ENCODE results near the gene S100A14.
"Not testable (repeated sequence)": the region's sequence is repeated elsewhere in the genome, so short reads cannot be mapped to it uniquely, and the experiment has no call there.

S100A14 gene

DNA sequence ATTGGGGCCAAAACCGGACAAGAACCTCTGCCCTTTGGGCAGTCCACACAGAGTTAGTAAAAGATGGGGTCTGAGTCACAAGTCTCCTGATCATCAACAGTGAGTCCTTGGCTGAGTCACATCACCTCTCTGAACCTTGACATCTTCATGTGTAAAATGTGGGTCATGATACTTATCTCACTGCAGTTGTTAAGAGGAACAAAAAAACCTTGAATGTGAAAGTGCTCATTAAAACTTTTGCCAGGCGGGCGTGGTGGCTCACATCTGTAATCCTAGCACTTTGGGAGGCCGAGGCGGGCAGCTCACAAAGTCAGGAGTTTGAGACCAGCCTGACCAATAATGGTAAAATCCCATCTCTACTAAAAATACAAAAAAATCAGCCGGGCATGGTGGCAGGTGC is 18.9 kb downstream of the S100A14 start:
- POLR2A ChIA-PET: no interaction called here
- CTCF ChIA-PET: no interaction called here
- DNase-seq (ENCODE audit: extremely low spot score): no peak
- TF ChIP-seq HDGF (IDR thresholded peaks at IDR 0.05; ENCODE audit: borderline replicate concordance) (no peak), ARNT (IDR thresholded peaks at IDR 0.05) (no peak), CTBP1 (IDR thresholded peaks at IDR 0.05; ENCODE audit: borderline replicate concordance) (no peak)
- TF ChIP-seq, protein P1, sequence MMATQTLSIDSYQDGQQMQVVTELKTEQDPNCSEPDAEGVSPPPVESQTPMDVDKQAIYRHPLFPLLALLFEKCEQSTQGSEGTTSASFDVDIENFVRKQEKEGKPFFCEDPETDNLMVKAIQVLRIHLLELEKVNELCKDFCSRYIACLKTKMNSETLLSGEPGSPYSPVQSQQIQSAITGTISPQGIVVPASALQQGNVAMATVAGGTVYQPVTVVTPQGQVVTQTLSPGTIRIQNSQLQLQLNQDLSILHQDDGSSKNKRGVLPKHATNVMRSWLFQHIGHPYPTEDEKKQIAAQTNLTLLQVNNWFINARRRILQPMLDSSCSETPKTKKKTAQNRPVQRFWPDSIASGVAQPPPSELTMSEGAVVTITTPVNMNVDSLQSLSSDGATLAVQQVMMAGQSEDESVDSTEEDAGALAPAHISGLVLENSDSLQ (IDR thresholded peaks at IDR 0.05): no peak

DNA sequence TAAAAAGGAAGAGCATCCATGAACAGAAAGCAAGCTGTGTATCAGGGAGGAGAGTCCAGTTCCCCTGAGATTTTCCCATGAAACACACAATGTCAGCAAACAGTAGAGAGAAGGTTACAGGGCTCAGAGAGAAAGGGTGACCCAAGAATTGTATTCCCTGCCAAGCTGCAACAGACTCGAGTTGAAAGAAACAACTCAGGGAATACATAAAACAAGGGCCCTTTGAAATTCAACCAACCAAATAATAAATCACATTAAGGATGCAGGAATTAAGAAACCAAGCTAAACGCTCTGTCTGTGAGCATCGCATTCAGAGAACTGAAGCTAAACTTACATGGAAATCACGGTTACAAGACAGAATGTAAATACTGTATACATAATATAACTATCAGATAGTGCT is 23.4 kb downstream of the S100A14 start:
- POLR2A ChIA-PET: interaction anchor here (1.3 kb wide), 1 partner anchor 35 kb away, joined by 5 read pairs; the partner anchor contains the start of gene S100A13

DNA sequence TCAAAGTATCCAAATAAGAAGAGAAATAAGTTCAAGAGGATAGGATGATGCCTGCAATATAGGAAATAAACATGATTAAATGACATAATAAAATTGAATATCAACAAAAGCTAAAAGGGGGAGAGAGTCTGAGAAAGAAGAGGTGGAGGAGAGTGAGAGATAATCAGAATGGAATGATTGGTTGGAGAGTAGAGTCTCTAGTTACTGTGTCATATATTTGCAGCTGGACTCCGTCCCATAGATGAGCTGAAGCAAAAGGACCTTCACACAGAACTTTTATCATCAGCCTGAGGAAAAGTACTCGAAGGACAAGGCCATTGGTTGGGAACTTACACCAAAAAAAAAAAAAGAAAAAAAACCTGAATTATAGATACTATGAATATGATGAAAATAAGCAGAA is 27.6 kb downstream of the S100A14 start:
- ChIA-PET POLR2A (interaction anchor here (0.7 kb wide), 1 partner anchor 46 kb away, joined by 3 read pairs; the partner anchor contains the start of gene CHTOP), CTCF (interaction anchor here (0.7 kb wide), 1 partner anchor 28 kb away, joined by 3 read pairs; the partner anchor contains the start of gene S100A14)
- peak; percentile 3 for DNase-seq (ENCODE audit: extremely low spot score)
- TF ChIP-seq ELF4 (IDR thresholded peaks at IDR 0.05): no peak
- no peak for TF ChIP-seq ARNT (IDR thresholded peaks at IDR 0.05)
- TF ChIP-seq HDGF (IDR thresholded peaks at IDR 0.05; ENCODE audit: borderline replicate concordance): no peak
- no peak for TF ChIP-seq LEF1 (IDR thresholded peaks at IDR 0.05; ENCODE audit: borderline replicate concordance)
- TF ChIP-seq L3MBTL2 (conservative IDR thresholded peaks at IDR 0.05): no peak
- TF ChIP-seq NFRKB (IDR thresholded peaks at IDR 0.05): no peak
- TF ChIP-seq FOXM1 (IDR thresholded peaks at IDR 0.05; ENCODE audit: borderline replicate concordance): no peak
- no peak for TF ChIP-seq BHLHE40 (IDR thresholded peaks at IDR 0.05; ENCODE audit: borderline replicate concordance)
- TF ChIP-seq FOXA1 (IDR thresholded peaks at IDR 0.05): no peak
- TF ChIP-seq TARDBP (IDR thresholded peaks at IDR 0.05): no peak

More for the DNA sequence above, 23.4 kb downstream of the S100A14 start:
- TF ChIP-seq FOXK2 (IDR thresholded peaks at IDR 0.05): no peak
- TF ChIP-seq ZNF384 (IDR thresholded peaks at IDR 0.05): no peak
- TF ChIP-seq CTBP1 (IDR thresholded peaks at IDR 0.05; ENCODE audit: borderline replicate concordance): no peak
- TF ChIP-seq HDGF (IDR thresholded peaks at IDR 0.05; ENCODE audit: borderline replicate concordance): no peak
- TF ChIP-seq LEF1 (IDR thresholded peaks at IDR 0.05; ENCODE audit: borderline replicate concordance): no peak
- TF ChIP-seq, protein P1 (IDR thresholded peaks at IDR 0.05): no peak
- no peak for TF ChIP-seq TARDBP (IDR thresholded peaks at IDR 0.05)
- CTCF ChIA-PET: interaction anchor here (0.6 to 1.4 kb wide), 3 partner anchors 20 to 98 kb away, joined by 4 to 5 read pairs (median 5); partner anchors contain the start of gene S100A13
- peak; percentile 3 for DNase-seq (ENCODE audit: extremely low spot score)

DNA sequence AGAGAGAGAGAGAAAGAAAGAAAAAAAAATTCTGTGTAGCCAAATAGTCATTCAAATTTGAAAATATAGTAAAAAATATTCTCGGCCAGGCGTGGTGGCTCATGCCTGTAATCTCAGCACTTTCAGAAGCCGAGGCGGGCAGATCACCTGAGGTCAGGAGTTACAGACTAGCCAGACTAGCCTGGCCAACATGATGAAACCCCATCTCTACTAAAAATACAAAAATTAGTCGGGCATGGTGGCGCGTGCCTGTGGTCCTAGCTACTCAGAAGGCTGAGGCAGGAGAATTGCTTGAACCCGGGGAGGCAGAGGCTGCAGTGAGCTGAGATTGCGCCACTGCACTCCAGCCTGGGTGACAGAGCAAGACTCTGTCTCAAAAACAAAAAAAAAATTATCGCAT is 28.1 kb downstream of the S100A14 start:
- CTCF ChIA-PET: interaction anchor here (0.7 kb wide), 1 partner anchor 28 kb away, joined by 3 read pairs; the partner anchor contains the start of gene S100A14

DNA sequence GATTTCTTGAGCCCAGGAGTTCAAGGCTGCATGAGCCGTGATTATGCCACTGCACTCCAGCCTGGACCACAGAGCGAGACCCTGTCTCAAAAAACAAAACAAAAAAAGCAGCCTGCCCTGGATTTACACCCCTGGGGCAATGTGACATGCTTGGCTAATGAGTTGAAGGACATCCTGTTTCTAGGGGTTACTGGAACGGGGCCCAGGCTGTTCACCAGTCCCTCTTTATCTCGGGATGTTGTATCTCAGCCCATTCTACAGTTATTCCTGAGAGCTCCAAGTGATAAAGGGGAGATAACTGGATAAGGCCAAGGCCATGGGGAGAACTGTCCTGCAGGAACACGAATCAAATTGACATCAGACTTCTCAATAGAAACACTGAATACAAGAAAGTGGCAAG is 28.8 kb downstream of the S100A14 start:
- CTCF ChIA-PET: no interaction called here
- DNase-seq (ENCODE audit: extremely low spot score): peak; percentile 5
- POLR2A ChIA-PET: interaction anchor here (4.1 kb wide), 1 partner anchor 40 kb away, joined by 17 read pairs; the partner anchor contains the start of genes S100A1 and S100A13
- TF ChIP-seq FOXM1 (IDR thresholded peaks at IDR 0.05; ENCODE audit: borderline replicate concordance): no peak

More for the DNA sequence above, 28.1 kb downstream of the S100A14 start:
- POLR2A ChIA-PET; DNase-seq (ENCODE audit: extremely low spot score): not testable (repeated sequence)

DNA sequence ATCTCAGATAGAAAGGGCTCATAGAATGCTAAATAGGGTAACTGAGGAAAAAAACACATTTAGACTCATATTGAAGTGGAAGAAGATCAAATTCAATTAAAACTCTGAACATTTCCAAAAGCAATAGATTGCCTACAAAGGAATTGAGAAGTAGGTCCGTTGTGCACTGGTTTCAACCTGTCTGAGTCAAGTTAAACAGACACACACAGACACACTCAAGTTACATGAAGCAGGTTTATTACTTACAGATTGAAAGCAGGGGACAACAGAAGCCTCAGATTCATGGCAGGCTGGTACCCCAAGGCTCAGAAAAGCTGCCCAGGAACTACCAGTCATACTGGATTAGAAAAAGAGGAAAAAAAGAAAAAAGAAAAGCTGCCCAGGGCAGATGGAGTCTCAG is 29.8 kb downstream of the S100A14 start:
- CTCF ChIA-PET: interaction anchor here (0.5 to 2.2 kb wide), 2 partner anchors 42 to 68 kb away, joined by 4 to 9 read pairs; partner anchors contain the start of genes S100A1 and S100A13
- POLR2A ChIA-PET: interaction anchor here (1.2 to 4.1 kb wide), 3 partner anchors 41 to 48 kb away, joined by 4 to 17 read pairs (median 5); partner anchors contain the start of genes CHTOP, S100A1 and S100A13
- TF ChIP-seq ZNF384 (IDR thresholded peaks at IDR 0.05) (no peak), LEF1 (IDR thresholded peaks at IDR 0.05; ENCODE audit: borderline replicate concordance) (no peak), CTBP1 (IDR thresholded peaks at IDR 0.05; ENCODE audit: borderline replicate concordance) (no peak), FOXK2 (IDR thresholded peaks at IDR 0.05) (no peak), FOXA1 (IDR thresholded peaks at IDR 0.05) (no peak), BHLHE40 (IDR thresholded peaks at IDR 0.05; ENCODE audit: borderline replicate concordance) (no peak), L3MBTL2 (conservative IDR thresholded peaks at IDR 0.05) (no peak), FOXM1 (IDR thresholded peaks at IDR 0.05; ENCODE audit: borderline replicate concordance) (no peak), TARDBP (IDR thresholded peaks at IDR 0.05) (no peak), ELF4 (IDR thresholded peaks at IDR 0.05) (no peak), ARNT (IDR thresholded peaks at IDR 0.05) (no peak), SUZ12 (IDR thresholded peaks at IDR 0.05) (no peak), SP1 (IDR thresholded peaks at IDR 0.05) (no peak), NFRKB (IDR thresholded peaks at IDR 0.05) (no peak), HDGF (IDR thresholded peaks at IDR 0.05; ENCODE audit: borderline replicate concordance) (no peak)
- TF ChIP-seq, protein P1 (IDR thresholded peaks at IDR 0.05): no peak
- no peak for DNase-seq (ENCODE audit: extremely low spot score)

DNA sequence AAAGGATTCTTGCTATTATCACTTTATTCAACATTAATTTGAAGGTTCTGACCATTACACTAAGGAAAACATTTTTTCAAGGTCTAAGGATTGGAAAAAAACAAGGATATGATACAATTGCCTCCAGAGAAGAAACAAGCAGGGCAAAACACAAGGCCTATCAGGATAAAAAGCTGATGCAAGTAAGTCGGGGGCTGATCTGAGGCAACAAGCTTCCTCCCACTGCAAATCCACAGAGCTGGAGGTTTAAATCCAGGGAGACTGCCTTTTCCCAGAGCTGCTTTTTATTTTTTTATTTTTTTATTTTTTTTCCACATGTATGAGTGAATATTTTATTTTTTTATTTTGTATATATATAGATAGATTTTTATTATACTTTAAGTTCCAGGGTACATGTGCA is 31.1 kb downstream of the S100A14 start:
- TF ChIP-seq HDGF (IDR thresholded peaks at IDR 0.05; ENCODE audit: borderline replicate concordance) (no peak), CTBP1 (IDR thresholded peaks at IDR 0.05; ENCODE audit: borderline replicate concordance) (no peak), FOXM1 (IDR thresholded peaks at IDR 0.05; ENCODE audit: borderline replicate concordance) (no peak), SP1 (IDR thresholded peaks at IDR 0.05) (no peak), ELF4 (IDR thresholded peaks at IDR 0.05) (no peak), SUZ12 (IDR thresholded peaks at IDR 0.05) (no peak)
- no peak for DNase-seq (ENCODE audit: extremely low spot score)
- POLR2A ChIA-PET: interaction anchor here (1.0 to 4.1 kb wide), 3 partner anchors 42 to 50 kb away, joined by 4 to 17 read pairs (median 5); partner anchors contain the start of genes CHTOP, S100A1 and S100A13
- CTCF ChIA-PET: interaction anchor here (0.7 to 2.2 kb wide), 5 partner anchors 15 to 52 kb away, joined by 4 to 9 read pairs (median 6); partner anchors contain the start of genes CHTOP, S100A1 and S100A13

All from HEK293T (cell line).